Activated CD8-positive, alpha-beta T cell treated with anti-CD3 and anti-CD28 coated beads for 36 hours (primary cell): Measurements from ENCODE around the gene GPR137. TPM values are rescaled to one million over a fixed set of nuclear protein-coding genes. Genes with fewer than 3 reads are reported as not detected.
A peak's percentile ranks its signal among the peaks of the same experiment; 100 is the strongest.

Experiments
- ATAC-seq: fragments of 200-7000 bp; cut with Tn5 transposase; one replicate; pipeline ENCODE4 v1.10.0; 2021; ENCODE audit warnings: mild to moderate bottlenecking, moderate library complexity
- CTCF ChIA-PET: fragments of 350-600 bp; sonication (Branson Sonifier 250); formaldehyde crosslinking; loops from one replicate; lab custom pipeline; 2021; ENCODE audit warnings: antibody characterized with exemption; lab: Charles Lee
- POLR2A ChIA-PET: fragments of 350-600 bp; sonication (Branson Sonifier 250); formaldehyde crosslinking; loops from one replicate; lab custom pipeline; 2021; ENCODE audit warnings: antibody characterized with exemption; lab: Charles Lee
- DNase-seq: peaks from one replicate; pipeline ENCODE4 v3.0.0-alpha.2; 2020
- H3K27ac Mint-ChIP-seq: one replicate; pipeline ENCODE4 v1.8.0; 2021; ENCODE audit warnings: mild to moderate bottlenecking, mixed read lengths
- H3K27me3 Mint-ChIP-seq: one replicate; pipeline ENCODE4 v1.8.0; 2021; ENCODE audit warnings: mixed read lengths
- H3K36me3 Mint-ChIP-seq: one replicate; pipeline ENCODE4 v1.8.0; 2021; ENCODE audit warnings: low read depth, mixed read lengths
- H3K4me1 Mint-ChIP-seq: one replicate; pipeline ENCODE4 v1.8.0; 2021; ENCODE audit warnings: low read depth, mixed read lengths
- H3K4me3 Mint-ChIP-seq: one replicate; pipeline ENCODE4 v1.8.0; 2021; ENCODE audit warnings: mild to moderate bottlenecking, moderate library complexity, mixed read lengths
- H3K9me3 Mint-ChIP-seq: one replicate; pipeline ENCODE4 v1.8.0; 2021; ENCODE audit warnings: mixed read lengths
- intact Hi-C: fragments of 100-400 bp; cut with micrococcal nuclease; formaldehyde crosslinking; loops from one replicate; pipeline ENCODE4 v1.10.0; 2022
- total RNA-seq, 2 experiments: library from RNA; stranded (reverse); gene quantifications; one replicate each; pipeline ENCODE4 v1.2.3, GENCODE V29; 2021
- TF ChIP-seq, protein P1 (sequence below): fragments of 200-600 bp; IDR thresholded peaks from one replicate; pipeline ENCODE4 v1.8.0; 2022; ENCODE audit warnings: antibody characterized with exemption, mild to moderate bottlenecking

The GPR137 gene
- total RNA-seq, 2 experiments from 2014 or later, result 23.7 to 28.5 TPM

DNA sequence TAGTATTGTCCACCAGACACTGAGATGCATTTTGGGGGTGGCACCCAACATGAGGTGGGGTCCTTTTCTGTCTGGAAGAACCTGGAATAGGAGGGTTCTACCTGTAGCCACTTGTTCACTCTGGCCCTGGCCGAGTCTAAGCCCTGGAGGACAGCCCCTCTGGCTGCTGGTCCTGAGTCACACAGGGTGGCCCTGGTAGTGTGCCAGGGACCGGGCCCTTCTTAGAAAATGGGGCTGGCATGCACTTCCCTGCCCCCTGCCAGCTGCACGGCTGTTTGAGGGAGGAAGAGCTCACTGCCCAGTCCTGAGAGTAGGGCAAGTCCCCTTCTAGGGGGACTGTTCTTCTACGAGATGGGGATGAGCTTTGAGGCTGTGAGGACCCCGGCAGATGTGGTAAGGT is 32.2 kb upstream of the GPR137 start:
- H3K36me3 Mint-ChIP-seq, result peaks cover 2% of the 10 kb centered on the region
- CTCF ChIA-PET, result interaction anchor here (0.7 to 1.0 kb wide), 2 partner anchors 48 kb away, joined by 3 read pairs; no protein-coding TSS in a partner anchor
- peaks cover 14% of the 10 kb centered on the region for H3K4me1 Mint-ChIP-seq
- ATAC-seq (no peak), DNase-seq (no peak)
- H3K9me3 Mint-ChIP-seq, result no peaks in the 10 kb centered on the region
- peak overlapping the region; percentile 18 for H3K4me3 Mint-ChIP-seq
- no peaks in the 10 kb centered on the region for H3K27me3 Mint-ChIP-seq
- POLR2A ChIA-PET, result interaction anchor here (3.1 kb wide), 1 partner anchor 14 kb away, joined by 11 read pairs; no protein-coding TSS in a partner anchor
- intact Hi-C loops, result no loop called here
- TF ChIP-seq, protein P1, sequence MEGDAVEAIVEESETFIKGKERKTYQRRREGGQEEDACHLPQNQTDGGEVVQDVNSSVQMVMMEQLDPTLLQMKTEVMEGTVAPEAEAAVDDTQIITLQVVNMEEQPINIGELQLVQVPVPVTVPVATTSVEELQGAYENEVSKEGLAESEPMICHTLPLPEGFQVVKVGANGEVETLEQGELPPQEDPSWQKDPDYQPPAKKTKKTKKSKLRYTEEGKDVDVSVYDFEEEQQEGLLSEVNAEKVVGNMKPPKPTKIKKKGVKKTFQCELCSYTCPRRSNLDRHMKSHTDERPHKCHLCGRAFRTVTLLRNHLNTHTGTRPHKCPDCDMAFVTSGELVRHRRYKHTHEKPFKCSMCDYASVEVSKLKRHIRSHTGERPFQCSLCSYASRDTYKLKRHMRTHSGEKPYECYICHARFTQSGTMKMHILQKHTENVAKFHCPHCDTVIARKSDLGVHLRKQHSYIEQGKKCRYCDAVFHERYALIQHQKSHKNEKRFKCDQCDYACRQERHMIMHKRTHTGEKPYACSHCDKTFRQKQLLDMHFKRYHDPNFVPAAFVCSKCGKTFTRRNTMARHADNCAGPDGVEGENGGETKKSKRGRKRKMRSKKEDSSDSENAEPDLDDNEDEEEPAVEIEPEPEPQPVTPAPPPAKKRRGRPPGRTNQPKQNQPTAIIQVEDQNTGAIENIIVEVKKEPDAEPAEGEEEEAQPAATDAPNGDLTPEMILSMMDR, result no peak
- no peak overlapping the region for H3K27ac Mint-ChIP-seq

DNA sequence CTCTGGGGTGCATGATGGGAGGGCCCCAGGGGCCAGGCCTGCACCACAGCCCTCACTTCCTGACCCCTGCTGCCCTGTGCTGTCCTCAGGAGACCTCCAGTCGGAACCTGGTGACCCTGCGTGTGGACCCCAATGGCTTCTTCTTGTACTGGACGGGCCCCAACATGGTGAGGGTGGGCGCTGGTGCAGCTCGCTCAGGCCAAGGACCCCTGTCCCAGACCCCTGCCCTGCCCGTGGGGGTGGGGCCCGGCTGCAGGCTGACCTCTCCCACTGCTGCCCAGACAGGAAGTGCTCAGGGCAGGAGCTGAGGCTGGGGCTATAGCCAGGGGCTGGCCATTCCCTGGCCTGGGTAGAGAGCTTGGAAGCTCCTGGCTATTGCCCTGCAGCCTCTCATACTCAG is 31.3 kb upstream of the GPR137 start:
- H3K9me3 Mint-ChIP-seq, result no peaks in the 10 kb centered on the region
- H3K36me3 Mint-ChIP-seq, result peaks cover 4% of the 10 kb centered on the region
- DNase-seq (no peak), ATAC-seq (no peak)
- H3K4me3 Mint-ChIP-seq, result no peak overlapping the region
- intact Hi-C loops, result no loop called here
- peaks cover 15% of the 10 kb centered on the region for H3K4me1 Mint-ChIP-seq
- H3K27me3 Mint-ChIP-seq, result no peaks in the 10 kb centered on the region
- CTCF ChIA-PET, result interaction anchor here (1.0 kb wide), 1 partner anchor 49 kb away, joined by 3 read pairs; no protein-coding TSS in a partner anchor
- POLR2A ChIA-PET, result interaction anchor here (1.5 to 3.1 kb wide), 2 partner anchors 8 to 14 kb away, joined by 4 to 11 read pairs; partner anchors contain the start of gene PPP1R14B
- TF ChIP-seq, protein P1, result no peak
- H3K27ac Mint-ChIP-seq, result no peak overlapping the region

DNA sequence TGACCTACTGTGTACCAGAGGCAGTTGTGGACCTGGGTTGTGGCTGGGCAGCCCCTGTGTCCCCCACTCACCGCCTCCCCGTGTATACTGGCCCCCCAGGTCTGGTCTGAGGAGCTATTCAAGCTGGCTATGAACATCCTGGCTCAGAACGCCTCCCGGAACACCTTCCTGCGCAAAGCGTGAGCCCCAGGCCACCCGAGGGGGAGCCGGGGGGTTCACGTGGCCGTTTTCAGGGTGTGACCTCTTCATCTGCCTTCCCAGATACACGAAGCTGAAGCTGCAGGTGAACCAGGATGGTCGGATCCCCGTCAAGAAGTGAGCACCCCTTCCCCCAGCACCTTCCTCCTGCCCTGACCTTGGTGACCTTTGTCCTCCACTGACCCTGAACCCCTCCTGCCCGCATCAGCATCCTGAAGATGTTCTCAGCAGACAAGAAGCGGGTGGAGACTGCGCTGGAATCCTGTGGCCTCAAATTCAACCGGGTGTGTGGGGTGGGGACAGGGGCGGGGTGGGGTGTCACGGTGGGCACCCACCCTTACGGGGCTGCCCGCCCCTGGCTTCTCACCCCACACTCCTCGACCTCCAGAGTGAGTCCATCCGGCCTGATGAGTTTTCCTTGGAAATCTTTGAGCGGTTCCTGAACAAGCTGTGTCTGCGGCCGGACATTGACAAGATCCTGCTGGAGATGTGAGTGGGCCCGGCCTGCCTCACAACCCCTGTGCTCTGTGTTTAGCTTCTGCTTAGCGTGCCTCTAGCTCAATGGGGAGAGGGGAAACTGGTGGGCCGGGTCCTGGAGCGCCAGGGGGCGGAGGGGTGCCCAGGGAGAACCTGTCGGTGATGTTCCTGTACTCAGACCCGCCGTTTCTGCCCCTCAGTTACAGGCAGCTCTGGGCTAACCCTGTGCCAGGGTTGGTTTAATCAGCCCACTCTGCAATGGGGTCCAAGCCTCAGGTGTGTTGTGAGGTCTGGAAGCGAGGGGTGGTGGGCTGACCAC is 30.2 kb upstream of the GPR137 start:
- Mint-ChIP-seq H3K4me3 (no peak overlapping the region), H3K4me1 (peaks cover 21% of the 10 kb centered on the region), H3K36me3 (peaks cover 12% of the 10 kb centered on the region), H3K27me3 (no peaks in the 10 kb centered on the region), H3K27ac (no peak overlapping the region), H3K9me3 (no peaks in the 10 kb centered on the region)
- ATAC-seq (no peak), DNase-seq (no peak)
- ChIA-PET CTCF (interaction anchor here (1.0 to 1.2 kb wide), 2 partner anchors 10 to 49 kb away, joined by 3 read pairs; partner anchors contain the start of gene ESRRA), POLR2A (interaction anchor here (0.7 to 3.1 kb wide), 4 partner anchors 9 to 45 kb away, joined by 3 to 11 read pairs (median 4); partner anchors contain the start of gene PPP1R14B)
- TF ChIP-seq, protein P1, result no peak
- intact Hi-C loops, result no loop called here

DNA sequence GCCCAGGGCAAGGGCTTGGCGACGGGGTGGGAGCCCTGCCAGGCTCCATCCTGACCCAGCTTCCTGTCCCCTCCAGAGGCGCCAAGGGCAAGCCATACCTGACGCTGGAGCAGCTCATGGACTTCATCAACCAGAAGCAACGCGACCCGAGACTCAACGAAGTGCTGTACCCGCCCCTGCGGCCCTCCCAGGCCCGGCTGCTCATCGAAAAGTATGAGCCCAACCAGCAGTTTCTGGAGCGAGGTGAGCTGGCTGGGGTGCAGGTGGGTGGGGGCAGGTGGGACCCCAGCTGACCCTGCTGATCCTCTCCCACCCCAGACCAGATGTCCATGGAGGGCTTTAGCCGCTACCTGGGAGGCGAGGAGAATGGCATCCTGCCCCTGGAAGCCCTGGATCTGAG is 29.3 kb upstream of the GPR137 start:
- no peak for DNase-seq
- H3K4me3 Mint-ChIP-seq, result no peak overlapping the region
- intact Hi-C loops, result no loop called here
- H3K27ac Mint-ChIP-seq, result no peak overlapping the region
- TF ChIP-seq, protein P1, result no peak
- no peaks in the 10 kb centered on the region for H3K9me3 Mint-ChIP-seq
- peaks cover 18% of the 10 kb centered on the region for H3K4me1 Mint-ChIP-seq
- CTCF ChIA-PET, result interaction anchor here (1.0 to 1.2 kb wide), 2 partner anchors 11 to 49 kb away, joined by 3 read pairs; partner anchors contain the start of gene ESRRA
- peaks cover 12% of the 10 kb centered on the region for H3K36me3 Mint-ChIP-seq
- no peaks in the 10 kb centered on the region for H3K27me3 Mint-ChIP-seq
- no peak for ATAC-seq
- POLR2A ChIA-PET, result interaction anchor here (1.1 to 3.1 kb wide), 3 partner anchors 12 to 49 kb away, joined by 3 to 11 read pairs (median 3); partner anchors contain the start of gene FERMT3
